WTC11 (cell line): Measurements from ENCODE around the gene MRPL19.

Experiments
- CBFB ChIP-seq: sonication (generic); formaldehyde crosslinking; IDR thresholded peaks from 2 replicates; pipeline ENCODE4 v1.8.1; 2022; ENCODE audit warnings: mild to moderate bottlenecking, low read depth, missing genetic modification reagents
- TEAD4 ChIP-seq: sonication (generic); formaldehyde crosslinking; IDR thresholded peaks from 2 replicates; pipeline ENCODE4 v1.8.0; 2022; ENCODE audit warnings: mild to moderate bottlenecking, missing genetic modification reagents
- TF ChIP-seq, protein P1 (sequence below): fragments of 200-600 bp; IDR thresholded peaks from 2 replicates; pipeline ENCODE4 v1.8.0; 2022; ENCODE audit warnings: antibody characterized with exemption
- TF ChIP-seq, protein P2 (sequence below): sonication (generic); formaldehyde crosslinking; IDR thresholded peaks from 2 replicates; pipeline ENCODE4 v1.8.0; 2023; ENCODE audit warnings: mild to moderate bottlenecking, missing genetic modification reagents
- TF ChIP-seq, protein P3 (sequence below): sonication (generic); formaldehyde crosslinking; IDR thresholded peaks from 2 replicates; pipeline ENCODE4 v1.8.0; 2022; ENCODE audit warnings: mild to moderate bottlenecking, missing genetic modification reagents
- TF ChIP-seq, protein P4 (sequence below): sonication (generic); formaldehyde crosslinking; IDR thresholded peaks from 2 replicates; pipeline ENCODE4 v1.8.1; 2023; ENCODE audit warnings: mild to moderate bottlenecking, missing genetic modification reagents, moderate library complexity

DNA sequence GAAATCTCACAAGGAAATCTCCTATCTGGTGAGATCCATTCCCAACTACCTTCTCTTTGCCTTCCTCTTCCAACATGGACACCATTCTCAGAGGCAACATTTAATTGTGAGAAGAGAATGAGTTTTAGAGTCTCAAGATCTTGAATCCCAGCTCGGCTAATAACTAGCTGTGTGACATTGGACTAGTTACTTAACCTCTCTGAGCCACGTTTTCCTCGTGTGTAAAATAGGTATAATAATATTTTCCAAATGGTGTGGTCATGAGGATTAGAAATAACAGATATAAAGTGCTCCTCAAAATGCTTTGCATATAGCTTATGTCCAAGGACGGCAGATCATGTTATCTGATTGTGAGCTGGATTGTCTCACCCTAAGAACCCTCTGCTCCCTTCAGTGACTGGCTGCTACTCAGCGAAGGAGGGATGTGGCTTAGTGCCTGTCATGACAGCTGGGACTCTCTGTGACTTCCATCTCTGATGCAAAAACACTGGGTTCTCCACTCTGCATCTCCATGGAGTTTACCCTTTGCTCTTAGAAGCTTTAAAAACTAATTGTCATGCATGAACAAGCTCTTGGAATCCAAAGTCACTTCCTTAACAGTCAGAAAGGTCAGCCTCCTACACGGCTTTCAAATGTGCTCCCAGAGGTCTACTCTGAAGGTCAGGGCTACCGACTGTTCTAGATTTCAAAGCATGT, 38.4 kb upstream of the MRPL19 start:
- no peak for TF ChIP-seq TEAD4 (CRISPR knock-in tag)
- TF ChIP-seq, protein P1, sequence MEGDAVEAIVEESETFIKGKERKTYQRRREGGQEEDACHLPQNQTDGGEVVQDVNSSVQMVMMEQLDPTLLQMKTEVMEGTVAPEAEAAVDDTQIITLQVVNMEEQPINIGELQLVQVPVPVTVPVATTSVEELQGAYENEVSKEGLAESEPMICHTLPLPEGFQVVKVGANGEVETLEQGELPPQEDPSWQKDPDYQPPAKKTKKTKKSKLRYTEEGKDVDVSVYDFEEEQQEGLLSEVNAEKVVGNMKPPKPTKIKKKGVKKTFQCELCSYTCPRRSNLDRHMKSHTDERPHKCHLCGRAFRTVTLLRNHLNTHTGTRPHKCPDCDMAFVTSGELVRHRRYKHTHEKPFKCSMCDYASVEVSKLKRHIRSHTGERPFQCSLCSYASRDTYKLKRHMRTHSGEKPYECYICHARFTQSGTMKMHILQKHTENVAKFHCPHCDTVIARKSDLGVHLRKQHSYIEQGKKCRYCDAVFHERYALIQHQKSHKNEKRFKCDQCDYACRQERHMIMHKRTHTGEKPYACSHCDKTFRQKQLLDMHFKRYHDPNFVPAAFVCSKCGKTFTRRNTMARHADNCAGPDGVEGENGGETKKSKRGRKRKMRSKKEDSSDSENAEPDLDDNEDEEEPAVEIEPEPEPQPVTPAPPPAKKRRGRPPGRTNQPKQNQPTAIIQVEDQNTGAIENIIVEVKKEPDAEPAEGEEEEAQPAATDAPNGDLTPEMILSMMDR: no peak
- TF ChIP-seq, protein P2, sequence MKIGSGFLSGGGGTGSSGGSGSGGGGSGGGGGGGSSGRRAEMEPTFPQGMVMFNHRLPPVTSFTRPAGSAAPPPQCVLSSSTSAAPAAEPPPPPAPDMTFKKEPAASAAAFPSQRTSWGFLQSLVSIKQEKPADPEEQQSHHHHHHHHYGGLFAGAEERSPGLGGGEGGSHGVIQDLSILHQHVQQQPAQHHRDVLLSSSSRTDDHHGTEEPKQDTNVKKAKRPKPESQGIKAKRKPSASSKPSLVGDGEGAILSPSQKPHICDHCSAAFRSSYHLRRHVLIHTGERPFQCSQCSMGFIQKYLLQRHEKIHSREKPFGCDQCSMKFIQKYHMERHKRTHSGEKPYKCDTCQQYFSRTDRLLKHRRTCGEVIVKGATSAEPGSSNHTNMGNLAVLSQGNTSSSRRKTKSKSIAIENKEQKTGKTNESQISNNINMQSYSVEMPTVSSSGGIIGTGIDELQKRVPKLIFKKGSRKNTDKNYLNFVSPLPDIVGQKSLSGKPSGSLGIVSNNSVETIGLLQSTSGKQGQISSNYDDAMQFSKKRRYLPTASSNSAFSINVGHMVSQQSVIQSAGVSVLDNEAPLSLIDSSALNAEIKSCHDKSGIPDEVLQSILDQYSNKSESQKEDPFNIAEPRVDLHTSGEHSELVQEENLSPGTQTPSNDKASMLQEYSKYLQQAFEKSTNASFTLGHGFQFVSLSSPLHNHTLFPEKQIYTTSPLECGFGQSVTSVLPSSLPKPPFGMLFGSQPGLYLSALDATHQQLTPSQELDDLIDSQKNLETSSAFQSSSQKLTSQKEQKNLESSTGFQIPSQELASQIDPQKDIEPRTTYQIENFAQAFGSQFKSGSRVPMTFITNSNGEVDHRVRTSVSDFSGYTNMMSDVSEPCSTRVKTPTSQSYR (CRISPR knock-in tag): no peak
- TF ChIP-seq, protein P3, sequence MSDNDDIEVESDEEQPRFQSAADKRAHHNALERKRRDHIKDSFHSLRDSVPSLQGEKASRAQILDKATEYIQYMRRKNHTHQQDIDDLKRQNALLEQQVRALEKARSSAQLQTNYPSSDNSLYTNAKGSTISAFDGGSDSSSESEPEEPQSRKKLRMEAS (CRISPR knock-in tag): no peak
- TF ChIP-seq CBFB (CRISPR knock-in tag): no peak
- TF ChIP-seq, protein P4, sequence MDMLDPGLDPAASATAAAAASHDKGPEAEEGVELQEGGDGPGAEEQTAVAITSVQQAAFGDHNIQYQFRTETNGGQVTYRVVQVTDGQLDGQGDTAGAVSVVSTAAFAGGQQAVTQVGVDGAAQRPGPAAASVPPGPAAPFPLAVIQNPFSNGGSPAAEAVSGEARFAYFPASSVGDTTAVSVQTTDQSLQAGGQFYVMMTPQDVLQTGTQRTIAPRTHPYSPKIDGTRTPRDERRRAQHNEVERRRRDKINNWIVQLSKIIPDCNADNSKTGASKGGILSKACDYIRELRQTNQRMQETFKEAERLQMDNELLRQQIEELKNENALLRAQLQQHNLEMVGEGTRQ (CRISPR knock-in tag): no peak
